Stimulated activated CD4-positive, alpha-beta T cell treated with anti-CD3 and anti-CD28 coated beads, TNF-alpha, amount 100 ng/mL, for 4 hours (primary cell): Measurements from ENCODE around the gene SLC25A26.
"Not testable (repeated sequence)": the region's sequence is repeated elsewhere in the genome, so short reads cannot be mapped to it uniquely, and the experiment has no call there.

Source experiments
- DNase-seq, 3 experiments: peaks; one replicate each; pipeline ENCODE4 v3.0.0-alpha.2; 2020; ENCODE audit warnings: low read depth in 3 of 3

Gene SLC25A26

GRCh38 chr3:66410976-66411375 lies 190.2 kb downstream of the SLC25A26 start:
- DNase-seq = no peak

- no peak for DNase-seq
Measured at GRCh38 chr3:66411474-66411873, 190.7 kb downstream of the SLC25A26 start.

GRCh38 chr3:66411961-66412887 lies 191.4 kb downstream of the SLC25A26 start:
- no peak for DNase-seq

- no peak for DNase-seq
Measured at GRCh38 chr3:66413151-66413751, 192.4 kb downstream of the SLC25A26 start.

- DNase-seq = no peak
Measured at GRCh38 chr3:66414846-66415245, 194.0 kb downstream of the SLC25A26 start.

- DNase-seq = no peak
Measured at GRCh38 chr3:66415867-66416428, 195.1 kb downstream of the SLC25A26 start.

- no peak for DNase-seq
Measured at GRCh38 chr3:66416556-66417304, 195.9 kb downstream of the SLC25A26 start.

GRCh38 chr3:66418475-66418931 lies 197.7 kb downstream of the SLC25A26 start:
- DNase-seq = no peak

GRCh38 chr3:66419036-66419435 lies 198.2 kb downstream of the SLC25A26 start:
- DNase-seq = no peak

- not testable (repeated sequence) for DNase-seq
Measured at GRCh38 chr3:66421144-66421543, 200.3 kb downstream of the SLC25A26 start.

- not testable (repeated sequence) for DNase-seq
Measured at GRCh38 chr3:66421893-66422292, 201.1 kb downstream of the SLC25A26 start.

- no peak for DNase-seq
Measured at GRCh38 chr3:66423791-66424190, 203.0 kb downstream of the SLC25A26 start.

GRCh38 chr3:66425032-66425431 lies 204.2 kb downstream of the SLC25A26 start:
- no peak for DNase-seq

GRCh38 chr3:66425576-66426114 lies 204.8 kb downstream of the SLC25A26 start:
- DNase-seq = no peak

GRCh38 chr3:66426135-66426534 lies 205.3 kb downstream of the SLC25A26 start:
- DNase-seq = no peak

- DNase-seq = no peak
Measured at GRCh38 chr3:66427352-66427751, 206.6 kb downstream of the SLC25A26 start.

GRCh38 chr3:66427951-66428474 lies 207.2 kb downstream of the SLC25A26 start:
- DNase-seq = no peak
